Measurements from ENCODE around the gene GRK4. TPM values are rescaled to one million over a fixed set of nuclear protein-coding genes. Genes with fewer than 3 reads are reported as not detected.

The GRK4 gene
- total and polyA plus RNA-seq, 4 donors = 1.0 to 2.2 (median 1.8) TPM

- Histone ChIP-seq H3K4me3 (ENCODE audit: low read depth in 1 of 3, low read length in 3 of 3) (no peak overlapping the region), H3K9me3 (ENCODE audit: control insufficient read depth in 4 of 4, low read length in 3 of 4) (no peaks in the 10 kb centered on the region), H3K4me1 (ENCODE audit: control insufficient read depth in 4 of 4, insufficient read depth in 4 of 4, low read length in 3 of 4) (no peaks in the 10 kb centered on the region), H3K36me3 (ENCODE audit: control insufficient read depth in 4 of 4, insufficient read depth in 3 of 4, low read depth in 1 of 4, low read length in 3 of 4) (no peaks in the 10 kb centered on the region), H3K27me3 (ENCODE audit: control insufficient read depth in 4 of 4, insufficient read depth in 4 of 4, low read length in 3 of 4) (no peaks in the 10 kb centered on the region), H3K27ac (ENCODE audit: low read depth in 1 of 2, low read length in 2 of 2) (no peak overlapping the region), H3K9ac (ENCODE audit: low read depth in 1 of 2, low read length in 2 of 2) (no peak overlapping the region)
- TF ChIP-seq GABPA (IDR thresholded peaks at IDR 0.05 in 1 of 2, conservative IDR thresholded peaks at IDR 0.05 in 1 of 2) (no peak), ATF3 (IDR thresholded peaks at IDR 0.05) (no peak), HNF4A (conservative IDR thresholded peaks at IDR 0.05) (no peak)
- 83% methylated on average over 6 of the region's 6 CpGs for WGBS
- no peak for DNase-seq (ENCODE audit: low spot score)
Measured at GRCh38 chr4:3021127-3021526, 57.8 kb downstream of the GRK4 start.

DNA sequence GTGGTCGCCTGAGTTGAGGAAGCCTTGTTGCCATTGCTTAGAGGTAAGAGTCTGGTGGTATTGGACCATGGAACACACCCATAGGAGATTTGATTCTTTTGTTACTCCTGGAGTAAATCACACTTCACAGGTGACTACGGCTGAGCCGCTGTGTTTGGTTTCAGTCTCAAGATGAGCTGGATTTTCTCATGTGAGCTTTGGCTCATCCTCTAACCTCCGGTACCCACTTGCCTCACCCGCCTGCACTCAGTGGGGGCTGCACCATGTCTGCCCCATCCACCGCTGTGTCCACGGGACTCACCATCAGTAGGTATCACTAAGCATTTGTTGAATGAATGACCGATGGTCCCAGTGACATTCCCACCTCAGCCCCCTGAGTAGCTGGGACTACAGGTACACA is 58.3 kb downstream of the GRK4 start:
- Histone ChIP-seq H3K9me3 (ENCODE audit: control insufficient read depth in 4 of 4, low read length in 3 of 4) (no peaks in the 10 kb centered on the region), H3K27ac (ENCODE audit: low read depth in 1 of 2, low read length in 2 of 2) (no peak overlapping the region), H3K36me3 (ENCODE audit: control insufficient read depth in 4 of 4, insufficient read depth in 3 of 4, low read depth in 1 of 4, low read length in 3 of 4) (no peaks in the 10 kb centered on the region), H3K9ac (ENCODE audit: low read depth in 1 of 2, low read length in 2 of 2) (no peak overlapping the region), H3K4me1 (ENCODE audit: control insufficient read depth in 4 of 4, insufficient read depth in 4 of 4, low read length in 3 of 4) (no peaks in the 10 kb centered on the region), H3K4me3 (ENCODE audit: low read depth in 1 of 3, low read length in 3 of 3) (no peak overlapping the region), H3K27me3 (ENCODE audit: control insufficient read depth in 4 of 4, insufficient read depth in 4 of 4, low read length in 3 of 4) (no peaks in the 10 kb centered on the region)
- TF ChIP-seq GABPA (IDR thresholded peaks at IDR 0.05 in 1 of 2, conservative IDR thresholded peaks at IDR 0.05 in 1 of 2) (no peak), MAX (IDR thresholded peaks at IDR 0.05) (no peak), HNF4G (IDR thresholded peaks at IDR 0.05) (no peak), JUND (IDR thresholded peaks at IDR 0.05) (no peak), EGR1 (IDR thresholded peaks at IDR 0.05; ENCODE audit: low read depth in 2 of 2) (no peak), SP1 (IDR thresholded peaks at IDR 0.05) (no peak), HNF4A (conservative IDR thresholded peaks at IDR 0.05) (no peak), NR2F2 (IDR thresholded peaks at IDR 0.05) (no peak), YY1 (IDR thresholded peaks at IDR 0.05) (no peak), FOXA2 (IDR thresholded peaks at IDR 0.05) (no peak), TAF1 (conservative IDR thresholded peaks at IDR 0.05) (no peak), ZBTB33 (IDR thresholded peaks at IDR 0.05) (no peak), RAD21 (IDR thresholded peaks at IDR 0.05) (no peak), ATF3 (IDR thresholded peaks at IDR 0.05) (no peak), RXRA (IDR thresholded peaks at IDR 0.05) (no peak), FOXA1 (IDR thresholded peaks at IDR 0.05) (no peak)
- TF ChIP-seq, protein P1, sequence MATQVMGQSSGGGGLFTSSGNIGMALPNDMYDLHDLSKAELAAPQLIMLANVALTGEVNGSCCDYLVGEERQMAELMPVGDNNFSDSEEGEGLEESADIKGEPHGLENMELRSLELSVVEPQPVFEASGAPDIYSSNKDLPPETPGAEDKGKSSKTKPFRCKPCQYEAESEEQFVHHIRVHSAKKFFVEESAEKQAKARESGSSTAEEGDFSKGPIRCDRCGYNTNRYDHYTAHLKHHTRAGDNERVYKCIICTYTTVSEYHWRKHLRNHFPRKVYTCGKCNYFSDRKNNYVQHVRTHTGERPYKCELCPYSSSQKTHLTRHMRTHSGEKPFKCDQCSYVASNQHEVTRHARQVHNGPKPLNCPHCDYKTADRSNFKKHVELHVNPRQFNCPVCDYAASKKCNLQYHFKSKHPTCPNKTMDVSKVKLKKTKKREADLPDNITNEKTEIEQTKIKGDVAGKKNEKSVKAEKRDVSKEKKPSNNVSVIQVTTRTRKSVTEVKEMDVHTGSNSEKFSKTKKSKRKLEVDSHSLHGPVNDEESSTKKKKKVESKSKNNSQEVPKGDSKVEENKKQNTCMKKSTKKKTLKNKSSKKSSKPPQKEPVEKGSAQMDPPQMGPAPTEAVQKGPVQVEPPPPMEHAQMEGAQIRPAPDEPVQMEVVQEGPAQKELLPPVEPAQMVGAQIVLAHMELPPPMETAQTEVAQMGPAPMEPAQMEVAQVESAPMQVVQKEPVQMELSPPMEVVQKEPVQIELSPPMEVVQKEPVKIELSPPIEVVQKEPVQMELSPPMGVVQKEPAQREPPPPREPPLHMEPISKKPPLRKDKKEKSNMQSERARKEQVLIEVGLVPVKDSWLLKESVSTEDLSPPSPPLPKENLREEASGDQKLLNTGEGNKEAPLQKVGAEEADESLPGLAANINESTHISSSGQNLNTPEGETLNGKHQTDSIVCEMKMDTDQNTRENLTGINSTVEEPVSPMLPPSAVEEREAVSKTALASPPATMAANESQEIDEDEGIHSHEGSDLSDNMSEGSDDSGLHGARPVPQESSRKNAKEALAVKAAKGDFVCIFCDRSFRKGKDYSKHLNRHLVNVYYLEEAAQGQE (IDR thresholded peaks at IDR 0.05) = no peak
- TF ChIP-seq, protein P2, sequence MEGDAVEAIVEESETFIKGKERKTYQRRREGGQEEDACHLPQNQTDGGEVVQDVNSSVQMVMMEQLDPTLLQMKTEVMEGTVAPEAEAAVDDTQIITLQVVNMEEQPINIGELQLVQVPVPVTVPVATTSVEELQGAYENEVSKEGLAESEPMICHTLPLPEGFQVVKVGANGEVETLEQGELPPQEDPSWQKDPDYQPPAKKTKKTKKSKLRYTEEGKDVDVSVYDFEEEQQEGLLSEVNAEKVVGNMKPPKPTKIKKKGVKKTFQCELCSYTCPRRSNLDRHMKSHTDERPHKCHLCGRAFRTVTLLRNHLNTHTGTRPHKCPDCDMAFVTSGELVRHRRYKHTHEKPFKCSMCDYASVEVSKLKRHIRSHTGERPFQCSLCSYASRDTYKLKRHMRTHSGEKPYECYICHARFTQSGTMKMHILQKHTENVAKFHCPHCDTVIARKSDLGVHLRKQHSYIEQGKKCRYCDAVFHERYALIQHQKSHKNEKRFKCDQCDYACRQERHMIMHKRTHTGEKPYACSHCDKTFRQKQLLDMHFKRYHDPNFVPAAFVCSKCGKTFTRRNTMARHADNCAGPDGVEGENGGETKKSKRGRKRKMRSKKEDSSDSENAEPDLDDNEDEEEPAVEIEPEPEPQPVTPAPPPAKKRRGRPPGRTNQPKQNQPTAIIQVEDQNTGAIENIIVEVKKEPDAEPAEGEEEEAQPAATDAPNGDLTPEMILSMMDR (IDR thresholded peaks at IDR 0.05; ENCODE audit: low read depth, low read length, missing input control) = no peak
- no peak for DNase-seq (ENCODE audit: low spot score)
- WGBS = 93% methylated on average over 8 of the region's 8 CpGs

Data from liver (tissue), 9 donors.